HEK293T (cell line): ENCODE results near the gene ACADS.

Experiments used
- CTCF ChIA-PET: fragments of 350-600 bp; formaldehyde crosslinking; extraction: SDS; loops from one replicate; lab custom pipeline; 2021; ENCODE audit warnings: antibody characterized with exemption, inconsistent platforms; lab: Yijun Ruan, JAX
- POLR2A ChIA-PET: fragments of 350-600 bp; formaldehyde crosslinking; extraction: SDS; loops from one replicate; lab custom pipeline; 2020; ENCODE audit warnings: antibody characterized with exemption, inconsistent platforms; lab: Yijun Ruan, JAX
- DNase-seq: peaks from one replicate; pipeline ENCODE4 v3.0.0; 2012; ENCODE audit warnings: mixed read lengths; ENCODE audit errors: extremely low spot score
- ARNT ChIP-seq: fragments of 450-650 bp; IDR thresholded peaks from 2 replicates; pipeline ENCODE4 v1.6.1; 2017; ENCODE audit warnings: mild to moderate bottlenecking
- BHLHE40 ChIP-seq: fragments of 450-650 bp; IDR thresholded peaks from 2 replicates; pipeline ENCODE4 v1.6.1; 2016; ENCODE audit warnings: mild to moderate bottlenecking, moderate library complexity, borderline replicate concordance
- CTBP1 ChIP-seq: fragments of 450-650 bp; IDR thresholded peaks from 2 replicates; pipeline ENCODE4 v1.6.1; 2016; ENCODE audit warnings: borderline replicate concordance
- ELF4 ChIP-seq: fragments of 450-650 bp; IDR thresholded peaks from 2 replicates; pipeline ENCODE4 v1.6.1; 2017; ENCODE audit warnings: antibody characterized with exemption
- FOXA1 ChIP-seq: fragments of 450-650 bp; IDR thresholded peaks from 2 replicates; pipeline ENCODE4 v1.6.1; 2016; ENCODE audit warnings: mild to moderate bottlenecking
- FOXK2 ChIP-seq: fragments of 450-650 bp; IDR thresholded peaks from 2 replicates; pipeline ENCODE4 v1.6.1; 2016; ENCODE audit warnings: mild to moderate bottlenecking
- FOXM1 ChIP-seq: fragments of 450-650 bp; IDR thresholded peaks from 2 replicates; pipeline ENCODE4 v1.6.1; 2017; ENCODE audit warnings: mild to moderate bottlenecking, borderline replicate concordance
- HDGF ChIP-seq: fragments of 450-650 bp; IDR thresholded peaks from 2 replicates; pipeline ENCODE4 v1.6.1; 2017; ENCODE audit warnings: antibody characterized with exemption, borderline replicate concordance
- L3MBTL2 ChIP-seq: fragments of 450-650 bp; conservative IDR thresholded peaks from 2 replicates; pipeline ENCODE4 v1.6.1; 2016; ENCODE audit warnings: mild to moderate bottlenecking
- LEF1 ChIP-seq: fragments of 450-650 bp; IDR thresholded peaks from 2 replicates; pipeline ENCODE4 v1.6.1; 2017; ENCODE audit warnings: mild to moderate bottlenecking, borderline replicate concordance
- NFRKB ChIP-seq: fragments of 450-650 bp; IDR thresholded peaks from 2 replicates; pipeline ENCODE4 v1.6.1; 2016; ENCODE audit warnings: mild to moderate bottlenecking, moderate library complexity
- SP1 ChIP-seq: fragments of 450-650 bp; IDR thresholded peaks from 2 replicates; pipeline ENCODE4 v1.6.1; 2017
- SUZ12 ChIP-seq: fragments of 450-650 bp; IDR thresholded peaks from 2 replicates; pipeline ENCODE4 v1.6.1; 2016; ENCODE audit warnings: mild to moderate bottlenecking
- TARDBP ChIP-seq: fragments of 450-650 bp; IDR thresholded peaks from 2 replicates; pipeline ENCODE4 v1.6.1; 2016
- ZNF384 ChIP-seq: fragments of 450-650 bp; IDR thresholded peaks from 2 replicates; pipeline ENCODE4 v1.6.1; 2016
- TF ChIP-seq, protein P1 (sequence below): fragments of 450-650 bp; IDR thresholded peaks from 2 replicates; pipeline ENCODE4 v1.6.1; 2016

ACADS gene

DNA sequence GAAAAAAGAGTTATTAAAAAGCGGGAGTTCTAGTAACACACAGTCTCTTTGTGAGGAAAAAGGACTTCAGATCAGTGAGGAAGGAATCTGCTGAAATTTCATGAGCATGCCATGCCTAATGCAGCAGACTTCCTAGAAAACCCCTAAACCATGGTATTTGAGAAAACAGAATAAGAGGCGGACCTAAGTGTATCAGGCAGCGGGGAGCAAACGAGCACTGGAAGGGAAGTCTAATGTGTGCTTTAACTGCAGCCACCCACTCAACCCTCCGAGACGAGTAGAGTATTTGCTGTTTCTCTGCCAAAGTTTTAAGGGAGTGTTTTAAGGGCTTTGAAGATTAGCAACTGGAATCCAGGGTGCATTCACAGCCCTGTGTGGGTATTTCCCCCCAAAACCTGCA, 36.5 kb downstream of the ACADS start:
- CTCF ChIA-PET = interaction anchor here (1.2 kb wide), 1 partner anchor 19 kb away, joined by 3 read pairs; no protein-coding TSS in a partner anchor
- POLR2A ChIA-PET = interaction anchor here (0.6 to 0.7 kb wide), 3 partner anchors 36 to 149 kb away, joined by 3 read pairs; no protein-coding TSS in a partner anchor
- DNase-seq = no peak
- TF ChIP-seq L3MBTL2 (no peak), BHLHE40 (no peak), FOXM1 (no peak), CTBP1 (no peak), SP1 (no peak), HDGF (no peak), SUZ12 (no peak)
- TF ChIP-seq, protein P1, sequence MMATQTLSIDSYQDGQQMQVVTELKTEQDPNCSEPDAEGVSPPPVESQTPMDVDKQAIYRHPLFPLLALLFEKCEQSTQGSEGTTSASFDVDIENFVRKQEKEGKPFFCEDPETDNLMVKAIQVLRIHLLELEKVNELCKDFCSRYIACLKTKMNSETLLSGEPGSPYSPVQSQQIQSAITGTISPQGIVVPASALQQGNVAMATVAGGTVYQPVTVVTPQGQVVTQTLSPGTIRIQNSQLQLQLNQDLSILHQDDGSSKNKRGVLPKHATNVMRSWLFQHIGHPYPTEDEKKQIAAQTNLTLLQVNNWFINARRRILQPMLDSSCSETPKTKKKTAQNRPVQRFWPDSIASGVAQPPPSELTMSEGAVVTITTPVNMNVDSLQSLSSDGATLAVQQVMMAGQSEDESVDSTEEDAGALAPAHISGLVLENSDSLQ = no peak

- TF ChIP-seq NFRKB = no peak
- TF ChIP-seq ARNT = no peak
- no peak for TF ChIP-seq HDGF
- TF ChIP-seq ELF4 = no peak
- no peak for TF ChIP-seq SP1
- no peak for TF ChIP-seq FOXK2
- TF ChIP-seq, protein P1 = no peak
- no peak for TF ChIP-seq FOXM1
- no peak for TF ChIP-seq L3MBTL2
- TF ChIP-seq CTBP1 = no peak
- no peak for TF ChIP-seq TARDBP
- TF ChIP-seq BHLHE40 = no peak
- TF ChIP-seq FOXA1 = no peak
- no peak for TF ChIP-seq LEF1
- no peak for TF ChIP-seq SUZ12
- no peak for TF ChIP-seq ZNF384
- ChIA-PET POLR2A (no interaction called here), CTCF (interaction anchor here (0.8 kb wide), 1 partner anchor 9 kb away, joined by 3 read pairs; no protein-coding TSS in a partner anchor)
- no peak for DNase-seq
Observed at GRCh38 chr12:120763250-120763649, 37.6 kb downstream of the ACADS start.

DNA sequence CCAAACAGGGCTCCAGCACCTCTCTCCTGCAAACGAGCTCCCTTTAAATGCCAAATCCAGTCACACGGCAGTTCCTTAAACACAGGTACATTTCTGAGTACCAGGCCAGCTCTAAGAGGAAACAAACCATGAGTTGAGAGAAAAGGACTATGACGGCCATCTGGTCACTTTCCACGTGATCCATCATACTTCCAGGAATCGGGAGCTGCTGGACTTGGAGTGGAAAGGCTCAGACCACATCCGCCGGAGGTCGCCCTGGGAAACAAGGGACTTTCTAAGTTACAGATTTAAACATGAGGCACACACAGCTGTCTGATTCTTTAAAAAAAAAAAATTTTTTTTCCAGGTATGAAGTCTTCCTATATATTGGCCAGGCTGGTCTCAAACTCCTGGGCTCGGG, 39.2 kb downstream of the ACADS start:
- ChIA-PET CTCF (no interaction called here), POLR2A (no interaction called here)
- TF ChIP-seq TARDBP = no peak
- no peak for TF ChIP-seq BHLHE40
- no peak for TF ChIP-seq SP1
- TF ChIP-seq, protein P1 = no peak
- no peak for TF ChIP-seq ARNT
- TF ChIP-seq CTBP1 = no peak
- TF ChIP-seq FOXA1 = no peak
- no peak for TF ChIP-seq ZNF384
- TF ChIP-seq FOXM1 = no peak
- no peak for TF ChIP-seq LEF1
- TF ChIP-seq FOXK2 = no peak
- no peak for TF ChIP-seq NFRKB
- TF ChIP-seq ELF4 = no peak
- no peak for DNase-seq

DNA sequence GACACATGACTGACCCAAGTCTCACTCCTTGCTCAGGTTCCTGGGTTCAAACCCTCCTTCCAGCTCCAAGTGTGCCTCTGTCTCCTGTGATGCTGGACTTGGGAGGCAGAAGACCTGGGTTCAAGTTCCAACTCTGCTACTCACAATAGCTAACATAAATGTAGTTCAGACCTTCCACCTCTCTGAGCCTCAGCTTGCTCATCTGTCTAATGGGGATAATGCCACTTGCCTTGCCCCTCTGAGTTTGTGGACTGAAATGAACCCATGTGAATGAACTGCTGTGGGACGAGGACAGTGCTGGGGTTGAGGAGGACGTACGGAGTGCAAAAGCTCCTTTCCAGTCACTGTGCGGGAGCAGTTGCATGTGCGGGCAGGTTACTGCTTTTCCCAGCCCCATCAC, 40.9 kb downstream of the ACADS start:
- no peak for DNase-seq
- no peak for TF ChIP-seq TARDBP
- TF ChIP-seq ARNT = no peak
- no peak for TF ChIP-seq L3MBTL2
- no peak for TF ChIP-seq ZNF384
- TF ChIP-seq BHLHE40 = no peak
- TF ChIP-seq FOXA1 = no peak
- no peak for TF ChIP-seq SP1
- no peak for TF ChIP-seq ELF4
- POLR2A ChIA-PET = no interaction called here
- CTCF ChIA-PET = interaction anchor here (0.5 kb wide), 1 partner anchor 100 kb away, joined by 3 read pairs; no protein-coding TSS in a partner anchor

GRCh38 chr12:120767071-120768024, 41.7 kb downstream of the ACADS start:
- POLR2A ChIA-PET = no interaction called here
- CTCF ChIA-PET = interaction anchor here (0.6 kb wide), 1 partner anchor 70 kb away, joined by 11 read pairs; no protein-coding TSS in a partner anchor
- DNase-seq = no peak
- TF ChIP-seq ZNF384 (no peak), HDGF (no peak), FOXK2 (no peak), FOXA1 (no peak), ELF4 (no peak), SUZ12 (no peak), BHLHE40 (no peak), FOXM1 (no peak)

DNA sequence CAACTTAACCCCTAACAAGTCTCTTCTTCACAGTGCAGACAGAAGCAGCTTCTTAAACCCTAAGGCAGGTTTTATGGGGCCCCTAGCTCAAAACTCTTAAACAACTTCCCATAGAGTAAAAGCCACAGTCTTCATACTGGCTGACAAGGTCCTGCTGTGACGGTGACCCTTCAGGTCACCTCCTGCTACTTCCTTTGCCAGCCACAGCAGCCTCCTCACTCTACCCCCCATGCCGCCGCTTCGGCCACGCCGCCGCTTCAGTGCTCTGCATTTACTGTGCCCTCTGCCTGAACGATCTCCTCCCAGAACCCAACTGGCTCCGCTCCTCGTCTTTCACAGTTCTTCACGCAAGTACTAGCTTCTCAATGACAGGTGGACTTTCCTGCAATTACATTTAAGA, 45.5 kb downstream of the ACADS start:
- CTCF ChIA-PET = interaction anchor here (0.7 kb wide), 1 partner anchor 29 kb away, joined by 4 read pairs; no protein-coding TSS in a partner anchor
- POLR2A ChIA-PET = no interaction called here
- DNase-seq = no peak
- no peak for TF ChIP-seq NFRKB
- TF ChIP-seq L3MBTL2 = no peak
- TF ChIP-seq FOXM1 = no peak
- TF ChIP-seq BHLHE40 = no peak
- no peak for TF ChIP-seq ARNT
- TF ChIP-seq HDGF = no peak
- TF ChIP-seq LEF1 = no peak
- no peak for TF ChIP-seq TARDBP
- no peak for TF ChIP-seq SUZ12
- no peak for TF ChIP-seq FOXA1
- no peak for TF ChIP-seq SP1
- no peak for TF ChIP-seq ELF4
- no peak for TF ChIP-seq FOXK2
- TF ChIP-seq, protein P1 = no peak
- no peak for TF ChIP-seq CTBP1
- TF ChIP-seq ZNF384 = no peak
